A172 (cell line): ENCODE measurements around the gene PPIL4. TPM values are rescaled to one million over a fixed set of nuclear protein-coding genes. Genes with fewer than 3 reads are reported as not detected.

Experiments
- DNase-seq: peaks from one replicate; pipeline ENCODE4 v3.0.0-alpha.2; 2015; ENCODE audit warnings: low spot score
- total RNA-seq: library from RNA; depleted of rRNA; stranded (reverse); fragments of >200 nt; shearing (Covaris generic); gene quantifications from 2 replicates; pipeline ENCODE4 v1.2.3, GENCODE V29; 2014; rRNA removed

Gene PPIL4, protein sequence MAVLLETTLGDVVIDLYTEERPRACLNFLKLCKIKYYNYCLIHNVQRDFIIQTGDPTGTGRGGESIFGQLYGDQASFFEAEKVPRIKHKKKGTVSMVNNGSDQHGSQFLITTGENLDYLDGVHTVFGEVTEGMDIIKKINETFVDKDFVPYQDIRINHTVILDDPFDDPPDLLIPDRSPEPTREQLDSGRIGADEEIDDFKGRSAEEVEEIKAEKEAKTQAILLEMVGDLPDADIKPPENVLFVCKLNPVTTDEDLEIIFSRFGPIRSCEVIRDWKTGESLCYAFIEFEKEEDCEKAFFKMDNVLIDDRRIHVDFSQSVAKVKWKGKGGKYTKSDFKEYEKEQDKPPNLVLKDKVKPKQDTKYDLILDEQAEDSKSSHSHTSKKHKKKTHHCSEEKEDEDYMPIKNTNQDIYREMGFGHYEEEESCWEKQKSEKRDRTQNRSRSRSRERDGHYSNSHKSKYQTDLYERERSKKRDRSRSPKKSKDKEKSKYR
- total RNA-seq, result 30.8 and 35.2 TPM in 2 replicates

DNA sequence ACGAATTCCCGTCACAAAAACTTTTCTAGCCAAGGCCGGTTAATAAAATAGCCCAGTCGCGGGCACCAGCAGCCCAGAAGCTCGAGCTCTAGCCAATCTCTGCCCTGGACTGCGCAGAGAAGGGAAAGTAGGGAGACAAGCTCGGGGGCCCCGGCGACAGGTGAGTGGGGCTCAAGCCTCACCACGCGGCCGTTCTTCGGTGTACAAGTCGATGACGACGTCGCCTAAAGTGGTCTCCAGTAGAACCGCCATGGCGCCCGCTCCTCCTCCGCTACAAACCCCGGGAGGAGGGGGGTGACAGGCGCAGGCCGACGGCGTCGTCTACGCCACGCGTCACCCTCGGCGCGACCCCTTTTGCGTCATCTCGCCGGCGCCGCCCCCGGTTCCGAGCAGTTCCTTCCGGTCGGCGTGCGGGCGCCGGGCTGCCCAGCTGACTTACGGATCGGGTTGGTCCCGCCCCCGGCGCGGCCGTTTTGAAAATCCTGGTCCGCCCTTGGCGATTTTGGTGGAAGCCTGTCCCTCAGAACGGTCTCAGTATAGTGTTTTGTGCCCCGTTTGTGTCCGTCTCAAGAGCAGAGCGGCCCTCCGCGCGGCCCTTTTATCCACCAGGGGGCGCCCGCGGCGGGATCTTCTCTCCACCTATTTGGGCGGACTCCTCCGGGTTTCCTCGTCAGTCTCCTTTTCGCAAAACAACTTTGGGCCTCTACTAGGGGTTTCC, at the start of gene PPIL4:
PPIL4 (minus strand) TSS at position 290 of the 718 bp plus-strand sequence; CDS start at position 252, 38 bp downstream.
- DNase-seq, result peak; percentile 84

DNA sequence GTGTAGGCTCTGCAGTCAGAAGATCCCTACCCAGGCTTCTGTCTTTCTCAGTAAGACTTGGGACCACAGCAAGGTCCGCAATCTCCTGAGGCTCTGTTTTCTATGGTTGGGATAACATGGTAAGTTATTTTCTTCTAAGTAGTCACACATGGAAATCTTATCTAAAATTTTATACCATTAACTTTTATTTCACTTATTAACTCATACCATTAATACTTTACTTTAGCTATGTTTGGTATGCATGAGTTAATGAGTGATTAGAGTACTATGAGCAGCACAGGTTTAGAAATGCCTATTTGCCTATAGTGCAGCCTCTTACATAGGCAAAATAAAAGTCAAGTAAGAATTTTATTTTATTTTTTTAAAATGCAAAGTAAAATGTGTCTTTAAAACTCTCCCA, 47.6 kb upstream of the PPIL4 start:
- no peak for DNase-seq

DNA sequence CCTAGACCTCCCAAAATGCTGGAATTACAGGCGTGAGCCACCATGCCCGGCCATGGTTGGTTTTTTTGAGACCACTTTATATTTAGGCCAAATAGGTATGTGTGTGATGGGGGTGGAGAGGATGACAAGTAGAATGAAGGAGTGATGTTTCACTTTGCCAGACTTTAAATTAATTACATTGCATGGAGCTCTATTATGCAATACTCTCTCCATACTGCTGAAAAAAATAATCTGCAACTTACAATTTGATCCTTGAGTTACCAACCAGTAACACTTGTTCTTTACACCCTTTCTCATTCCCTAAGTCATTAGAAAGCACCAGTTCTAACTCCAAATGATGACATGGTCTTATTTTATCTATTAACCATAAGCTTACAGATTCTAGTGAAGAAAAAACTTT, 47.1 kb upstream of the PPIL4 start:
- no peak for DNase-seq

DNA sequence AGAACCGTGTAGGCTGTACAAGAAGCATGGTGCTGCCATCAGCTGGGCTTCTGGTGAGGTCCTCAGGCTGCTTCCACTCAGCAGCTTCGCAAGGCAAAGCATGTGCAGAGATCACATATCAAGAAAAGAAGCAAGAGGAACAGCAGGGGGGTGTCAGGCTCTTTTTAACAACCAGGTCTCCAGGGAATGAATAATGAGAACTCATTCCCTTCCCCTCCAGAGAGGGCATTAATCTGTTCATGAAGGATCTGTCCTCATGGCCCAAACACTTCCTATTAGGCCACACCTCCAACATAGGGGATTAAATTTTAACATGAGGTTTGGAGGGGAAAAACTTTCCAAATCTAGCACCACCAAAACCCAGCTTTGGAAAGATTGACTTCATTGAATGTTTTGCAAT, 40.3 kb upstream of the PPIL4 start:
- DNase-seq, result no peak

DNA sequence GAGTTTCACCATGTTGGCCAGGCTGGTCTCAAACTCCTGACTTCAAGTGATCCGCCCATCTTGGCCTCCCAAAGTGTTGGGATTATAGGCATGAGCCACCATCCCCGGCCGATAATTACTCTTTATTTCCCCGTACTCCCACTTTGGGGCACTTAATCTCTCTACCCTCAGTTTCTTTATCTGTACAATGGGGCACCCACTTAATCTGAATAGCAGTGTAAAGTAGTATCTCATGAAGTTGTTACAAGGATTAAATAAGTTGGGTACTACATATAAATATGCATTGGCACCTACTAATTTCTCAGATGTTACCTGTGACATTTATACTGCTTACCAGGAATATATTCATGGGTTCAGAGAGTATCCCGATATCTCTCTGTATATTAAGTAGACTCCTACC, 35.5 kb upstream of the PPIL4 start:
- DNase-seq, result no peak

DNA sequence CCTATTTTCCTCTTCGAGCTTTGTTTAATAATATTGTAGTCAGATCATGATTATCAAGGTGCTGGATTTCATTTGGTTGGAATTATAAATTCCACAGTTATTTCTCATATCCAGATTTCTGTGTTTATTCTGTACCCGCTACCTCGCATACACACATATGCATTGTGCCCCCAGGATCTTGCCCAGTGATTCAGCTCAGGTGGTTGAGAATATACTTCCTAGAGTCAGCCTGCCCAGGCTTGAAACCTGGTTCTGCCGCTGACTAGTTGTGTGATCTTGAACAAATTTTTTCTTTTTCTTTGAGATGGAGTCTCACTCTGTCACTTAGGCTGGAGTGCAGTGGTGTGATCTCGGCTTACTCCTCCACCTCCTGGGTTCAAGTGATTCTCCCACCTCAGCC, 35.0 kb upstream of the PPIL4 start:
- DNase-seq, result no peak

DNA sequence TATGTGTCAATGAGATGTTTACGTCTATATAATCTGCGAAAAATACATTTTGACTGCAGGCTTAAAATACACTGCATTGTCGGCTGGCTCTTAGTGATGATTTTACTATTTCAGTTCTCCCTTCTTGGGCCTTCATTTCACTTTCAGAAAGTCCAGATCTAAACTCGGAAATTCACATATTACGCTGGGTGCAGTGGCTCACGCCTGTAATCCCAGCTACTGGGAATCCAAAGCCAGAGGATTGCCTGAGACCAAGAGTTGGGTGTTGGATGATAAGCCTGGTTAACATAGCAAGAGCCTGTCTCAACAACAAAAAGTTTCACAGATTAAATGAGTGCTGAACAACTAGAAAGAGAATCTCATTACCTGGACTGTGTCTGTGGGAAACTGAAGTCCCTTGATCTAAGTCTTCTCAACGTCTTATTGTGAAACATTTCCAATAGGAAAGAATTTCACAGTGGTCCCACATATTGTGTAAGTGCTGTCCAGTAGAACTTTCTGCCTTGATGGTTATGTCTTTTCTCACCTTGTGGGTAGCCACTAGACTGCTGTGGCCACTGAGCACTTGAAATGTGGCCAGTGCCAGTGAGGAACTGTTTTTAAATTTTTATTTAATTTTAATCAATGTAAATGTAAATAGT, 22.2 kb upstream of the PPIL4 start:
- no peak for DNase-seq

DNA sequence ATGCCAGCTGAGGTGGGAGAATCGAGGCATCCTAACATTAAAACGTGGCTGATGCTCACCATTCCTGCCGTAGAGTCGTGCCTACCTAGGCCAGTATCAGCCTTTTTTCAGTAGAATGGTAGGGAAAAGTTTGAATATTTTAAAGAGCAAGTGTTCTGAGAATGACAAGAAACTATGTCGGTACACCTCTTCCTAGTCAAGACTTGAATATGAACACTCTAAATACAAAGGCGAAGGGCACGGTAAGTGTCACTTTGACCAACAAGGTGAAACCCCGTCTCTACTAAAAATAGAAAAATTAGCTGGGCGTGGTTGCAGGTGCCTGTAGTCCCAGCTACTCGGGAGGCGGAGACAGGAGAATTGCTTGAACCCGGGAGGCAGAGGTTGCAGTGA, 21.3 kb upstream of the PPIL4 start:
- DNase-seq, result no peak

DNA sequence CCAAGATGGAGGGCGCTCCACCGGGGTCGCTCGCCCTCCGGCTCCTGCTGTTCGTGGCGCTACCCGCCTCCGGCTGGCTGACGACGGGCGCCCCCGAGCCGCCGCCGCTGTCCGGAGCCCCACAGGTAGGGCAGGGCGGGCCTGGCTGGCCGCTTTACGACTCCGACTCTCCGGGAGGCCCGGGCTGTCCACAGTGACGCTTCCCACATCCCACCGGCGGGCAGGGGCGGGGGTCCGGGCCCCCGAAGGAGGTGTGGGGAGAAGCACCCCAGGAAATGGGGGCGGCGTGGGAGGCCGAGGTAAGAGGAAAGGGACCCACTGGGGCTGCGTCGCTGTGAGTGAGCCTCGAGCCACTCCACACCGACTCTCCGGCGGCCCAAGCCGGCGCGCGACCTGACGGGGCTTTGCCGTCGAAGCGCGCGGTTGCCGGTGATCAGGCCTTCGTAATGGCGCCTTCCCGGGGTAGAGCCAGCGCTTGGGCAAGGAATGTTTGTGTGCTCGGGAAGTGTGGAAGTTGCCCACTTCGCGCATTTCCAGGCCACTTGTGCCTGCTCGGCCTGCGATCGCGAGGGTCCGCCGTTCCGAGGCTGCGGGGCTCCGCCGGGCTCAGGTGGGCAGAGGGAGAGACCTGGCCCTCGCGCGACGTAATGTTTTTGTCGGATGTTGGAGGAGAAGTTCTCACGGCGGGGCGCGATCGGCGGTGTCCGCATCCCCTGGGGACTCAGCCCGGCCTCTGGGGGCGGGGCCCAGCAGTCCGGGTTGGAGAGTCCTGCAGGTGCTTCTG, 20.8 kb upstream of the PPIL4 start:
- DNase-seq, result no peak

DNA sequence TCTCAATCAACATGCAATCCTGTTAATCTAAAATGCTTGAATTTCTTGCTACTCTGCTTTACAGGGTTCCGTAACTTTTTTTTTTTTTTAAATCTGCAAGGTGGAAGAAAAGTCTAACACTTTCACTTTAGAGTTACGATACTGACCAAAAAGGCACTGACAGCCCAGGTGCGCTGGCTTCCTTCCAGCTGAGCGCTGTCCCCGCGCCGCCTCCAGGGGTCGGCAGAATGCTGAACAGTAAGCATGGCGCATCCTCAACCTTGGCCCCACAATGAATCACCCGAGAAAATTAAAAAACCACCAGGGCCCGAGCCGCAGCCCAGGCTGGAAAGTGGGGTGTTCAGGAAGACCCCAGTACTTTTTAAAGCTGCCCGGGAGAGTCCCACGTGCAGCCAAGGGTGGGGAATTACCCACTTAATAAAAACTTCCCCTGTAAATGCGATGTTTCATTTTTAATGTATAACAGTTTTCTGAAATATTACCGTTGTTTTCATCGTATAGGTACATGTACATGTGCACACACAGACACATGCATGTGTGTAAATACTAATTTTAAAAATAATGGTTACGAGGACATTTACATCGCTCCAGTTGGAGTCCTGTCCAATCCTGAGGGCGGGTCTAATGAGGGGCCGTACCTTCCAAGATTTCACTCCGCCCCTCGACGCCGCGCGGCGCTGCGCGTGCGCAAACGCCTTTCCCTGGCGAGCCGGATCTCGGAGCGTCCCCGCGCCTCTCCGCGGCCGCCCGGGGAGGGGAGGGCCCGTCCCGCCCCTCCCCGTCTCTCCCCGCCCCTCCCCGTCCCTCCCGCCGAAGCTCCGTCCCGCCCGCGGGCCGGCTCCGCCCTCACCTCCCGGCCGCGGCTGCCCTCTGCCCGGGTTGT, 19.9 kb upstream of the PPIL4 start, which contains the start of gene GINM1:
GINM1 (plus strand) TSS at position 849 of the 883 bp plus-strand sequence. CDS start 40 bp downstream, outside the sequence.
- DNase-seq, result peak; percentile 80

DNA sequence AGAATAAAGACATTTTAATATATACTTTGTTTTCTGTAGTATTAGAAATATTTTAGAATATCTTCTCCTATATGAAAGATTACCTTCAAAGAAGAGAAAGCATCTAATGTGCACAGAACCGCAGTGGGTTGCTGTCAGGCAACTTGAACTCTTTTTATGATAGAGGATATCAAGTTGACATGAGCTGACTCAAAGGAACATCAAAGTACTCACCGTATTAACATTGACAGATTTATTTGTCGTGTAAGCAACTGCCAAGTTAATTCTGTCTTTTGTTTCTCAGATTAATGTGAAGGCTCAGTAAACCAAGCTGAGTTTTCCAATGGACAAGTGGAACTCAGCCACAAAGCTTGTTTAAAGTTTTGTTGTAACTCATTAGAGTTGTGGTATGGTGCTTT, 18.1 kb upstream of the PPIL4 start:
- DNase-seq, result no peak

DNA sequence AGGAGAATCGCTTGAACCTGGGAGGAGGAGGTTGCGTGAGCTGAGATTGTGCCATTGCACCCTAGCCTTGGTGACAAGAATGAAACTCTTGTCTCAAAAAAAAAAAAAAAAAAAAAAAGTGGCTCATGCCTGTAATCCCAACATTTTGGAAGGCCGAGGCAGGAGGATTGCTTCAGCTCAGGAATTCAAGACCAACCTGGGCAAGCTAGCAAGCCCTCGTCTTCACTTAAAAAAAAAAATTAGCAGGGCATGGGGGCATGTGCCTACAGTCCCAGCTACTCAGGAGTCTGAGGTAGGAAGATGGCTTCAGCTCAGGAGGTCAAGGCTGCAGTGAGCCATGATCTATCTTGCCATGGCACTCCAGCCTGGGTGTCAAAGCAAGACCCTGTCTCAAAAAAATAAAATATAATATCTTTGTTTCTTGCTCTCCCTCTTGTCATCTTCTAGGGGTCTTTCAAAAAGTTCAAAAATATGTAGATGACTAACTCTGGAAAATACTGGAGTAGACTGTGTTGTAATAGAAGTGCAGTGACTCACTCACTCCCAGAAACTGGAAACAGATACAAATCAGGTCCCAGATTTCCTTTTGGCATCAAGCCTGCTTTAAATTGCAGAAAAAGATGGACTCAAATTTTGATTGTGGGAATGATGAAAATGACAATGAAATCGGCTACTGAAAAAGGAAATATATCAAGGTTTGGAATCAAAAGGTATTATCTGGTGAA, 17.5 kb upstream of the PPIL4 start:
- peak; percentile 53 for DNase-seq

DNA sequence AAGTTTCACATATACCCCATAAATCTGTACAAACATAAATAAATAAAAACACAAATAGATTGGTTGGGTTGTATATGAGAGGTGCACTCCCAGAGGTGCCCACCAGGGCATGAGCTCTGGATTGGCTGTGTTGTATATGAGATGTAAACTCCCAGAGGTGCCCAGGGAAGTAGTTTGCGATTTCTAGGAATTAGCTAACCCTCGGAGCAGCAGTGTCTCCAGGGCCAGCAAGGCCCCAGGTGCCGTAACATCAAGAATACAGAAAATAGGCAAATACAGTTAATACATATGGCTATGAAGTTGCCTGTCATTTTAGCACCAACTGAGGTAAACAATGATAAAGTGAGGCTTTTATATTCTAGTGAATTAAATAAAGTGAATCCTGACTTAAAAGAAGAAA, 14.9 kb upstream of the PPIL4 start:
- DNase-seq, result no peak

DNA sequence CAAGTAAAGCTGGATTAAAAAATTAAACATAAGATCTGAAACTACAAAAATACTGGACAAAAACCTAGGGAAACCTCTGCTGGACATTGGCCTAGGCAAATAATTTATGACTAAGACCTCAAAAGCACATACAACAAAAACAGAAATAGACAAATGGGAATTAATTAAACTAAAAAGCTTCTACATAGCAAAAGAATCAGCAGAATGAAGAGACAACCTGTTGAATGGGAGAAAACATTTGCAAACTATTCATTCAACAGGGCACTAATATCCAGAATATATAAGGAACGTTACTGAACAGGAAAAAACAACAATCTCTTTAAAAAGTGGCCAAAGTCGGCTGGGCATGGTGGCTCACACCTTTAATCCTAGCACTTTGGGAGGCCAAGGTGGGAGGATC, 13.5 kb upstream of the PPIL4 start:
- no peak for DNase-seq

DNA sequence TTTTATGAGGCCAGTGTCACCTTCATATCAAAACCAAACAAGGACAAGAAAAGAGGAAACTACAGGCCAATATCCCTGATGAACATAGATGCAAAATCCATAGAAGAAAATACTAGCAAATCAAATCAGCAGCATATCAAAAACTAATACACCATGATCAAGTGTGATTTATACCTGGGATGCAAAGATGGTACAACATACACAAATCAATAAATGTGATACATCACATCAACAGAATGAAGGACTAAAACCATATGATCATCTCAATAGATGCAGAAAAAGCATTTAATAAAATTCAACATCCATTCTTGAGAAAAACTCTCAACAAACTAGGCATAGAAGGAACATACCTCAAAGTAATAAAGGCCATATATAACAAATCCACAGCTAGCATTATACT, 12.2 kb upstream of the PPIL4 start:
- no peak for DNase-seq

DNA sequence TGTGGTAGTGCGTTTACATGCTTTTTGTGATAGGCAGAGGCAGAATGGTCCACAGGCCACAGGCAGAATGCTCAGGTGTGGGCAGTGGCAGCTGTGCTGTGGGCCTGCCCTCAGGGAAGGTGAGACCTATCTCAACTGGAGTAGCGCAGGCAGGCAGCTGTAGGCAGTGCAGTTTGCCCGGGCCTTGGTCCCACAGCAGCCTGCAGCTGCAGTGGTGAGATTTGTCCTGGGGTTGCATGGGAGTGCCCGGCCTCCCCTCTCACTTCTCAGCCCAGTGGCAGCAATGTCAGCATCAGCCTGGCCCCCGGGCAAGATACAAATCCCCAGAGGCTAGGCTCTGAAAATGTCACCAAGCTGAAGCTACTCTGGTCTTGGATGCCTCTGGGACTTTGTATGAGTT, 6.1 kb upstream of the PPIL4 start:
- DNase-seq, result no peak

DNA sequence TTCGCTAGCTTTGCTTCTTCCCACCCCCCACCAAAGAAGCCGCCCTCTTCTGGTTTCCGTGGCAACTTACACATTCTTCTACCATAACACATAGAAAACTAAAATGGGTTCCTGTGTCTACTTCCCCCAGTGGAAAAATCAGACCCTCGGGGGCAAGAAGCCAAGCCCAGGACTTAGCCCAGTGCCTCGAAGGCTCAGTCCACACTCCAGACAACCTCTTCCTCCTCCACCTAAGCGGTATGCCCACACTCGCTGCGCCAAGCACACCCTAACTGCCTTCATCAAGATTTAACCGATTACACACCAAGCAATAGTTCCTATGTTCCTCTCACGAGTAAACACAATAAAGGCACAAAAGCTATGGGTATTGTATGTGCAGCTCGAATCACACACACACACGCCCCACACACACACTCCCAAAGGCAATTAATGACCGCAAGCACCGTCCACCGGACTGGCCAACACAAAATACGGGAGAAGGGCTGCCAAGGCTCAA, 537 bp downstream of the PPIL4 start:
- peak; percentile 29 for DNase-seq

DNA sequence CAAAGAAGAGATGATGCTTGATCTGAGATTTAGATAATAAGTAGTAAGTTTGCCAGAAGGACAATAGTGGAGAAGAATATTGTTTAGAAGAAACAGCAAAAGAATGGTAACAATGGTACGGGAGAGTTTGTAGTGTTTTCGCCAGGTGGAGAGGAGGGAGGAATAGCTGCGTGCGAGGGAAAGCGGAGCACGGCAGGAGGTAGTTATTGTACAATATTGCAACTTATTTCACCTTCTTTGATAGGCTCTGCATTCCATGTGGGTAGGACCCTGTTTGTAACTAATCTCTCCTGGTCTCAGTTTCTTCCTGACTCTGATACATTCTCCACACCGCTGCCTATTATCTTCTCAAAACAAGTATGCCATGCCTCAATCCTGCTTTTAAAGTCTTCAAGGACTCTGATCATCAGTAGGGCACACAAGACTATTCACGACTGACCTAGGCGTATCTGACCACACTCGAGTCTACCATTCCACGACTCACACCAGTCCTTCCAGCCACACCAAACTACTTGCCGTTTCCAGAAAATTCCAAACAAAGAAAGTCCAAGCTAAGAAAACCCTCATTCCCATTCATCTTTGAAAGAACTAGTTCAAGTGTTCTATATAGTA, 1.1 kb downstream of the PPIL4 start:
- DNase-seq, result no peak

DNA sequence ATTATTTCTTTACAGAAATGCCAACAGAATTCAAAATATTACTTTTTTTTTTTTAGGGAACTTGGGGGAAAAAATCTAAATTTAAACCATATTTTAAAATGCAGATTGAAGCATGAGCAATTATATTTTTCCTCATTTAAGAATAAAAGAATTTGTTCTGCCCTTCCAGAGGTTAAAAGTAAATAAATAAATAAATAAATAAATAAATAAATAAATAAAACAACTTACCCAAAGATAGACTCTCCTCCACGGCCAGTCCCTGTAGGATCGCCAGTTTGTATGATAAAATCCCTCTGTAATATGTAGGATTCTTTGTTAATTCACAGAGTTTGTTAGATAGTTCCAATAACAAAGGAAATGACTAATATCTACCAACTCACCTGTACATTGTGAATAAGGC, 4.7 kb downstream of the PPIL4 start:
- DNase-seq, result no peak
